HCT116 (cell line): ENCODE results near the gene LDLRAD4. TPM values are rescaled to one million over a fixed set of nuclear protein-coding genes. Genes with fewer than 3 reads are reported as not detected.

Experiments used
- ATAC-seq: fragments of 200-7000 bp; cut with Tn5 transposase; 2 replicates; pipeline ENCODE4 v1.9.1; 2020; ENCODE audit warnings: mild to moderate bottlenecking, moderate library complexity
- BruUV-seq: library from RNA; stranded (reverse); fragments of 400-500 nt; replicated peaks from 2 replicates; lab custom pipeline; 2021; lab: Mats Ljungman, UMichigan
- CTCF ChIA-PET: fragments of 300-600 bp; sonication (Branson Sonifier 250); formaldehyde crosslinking; loops from one replicate; lab custom pipeline; 2021; ENCODE audit warnings: antibody characterized with exemption; lab: Charles Lee
- POLR2A ChIA-PET: fragments of 300-600, 350-600 bp; sonication (Branson Sonifier 250); formaldehyde crosslinking; loops from one replicate; lab custom pipeline; 2021; ENCODE audit warnings: antibody characterized with exemption; lab: Charles Lee
- RAD21 ChIA-PET, 2 experiments: fragments of 300-600 bp; sonication (Branson Sonifier 250); formaldehyde crosslinking; loops; one replicate each; lab custom pipeline; 2023; ENCODE audit warnings: low total read pairs in 2 of 2; ENCODE audit not compliant: uncharacterized antibody in 2 of 2, unreplicated experiment in 2 of 2, low non-redundant PET in 1 of 2; lab: Charles Lee
- DNase-seq: peaks from one replicate; pipeline ENCODE4 v3.0.0-alpha.2; 2010; ENCODE audit warnings: low read depth, low spot score
- H2AFZ ChIP-seq: fragments of 200-600 bp; shearing (Covaris generic), sonication (generic); 2 replicates; pipeline ENCODE4 v1.6.1; 2017; ENCODE audit warnings: low read depth, mixed run types, mixed read lengths, antibody characterized with exemption, low read length; ENCODE audit not compliant: poor library complexity, severe bottlenecking
- H3K27ac ChIP-seq: 2 replicates; pipeline ENCODE4 v1.5.1; 2012; ENCODE audit warnings: low read depth, low read length
- H3K27me3 ChIP-seq: fragments of 200-600 bp; sonication (generic); 2 replicates; pipeline ENCODE4 v1.6.1; 2016; ENCODE audit warnings: mixed run types, low read length, mixed read lengths; ENCODE audit not compliant: insufficient read depth
- H3K36me3 ChIP-seq, 2 experiments: fragments of 200-500 bp in 1 of 2; fragments of 200-600 bp in 1 of 2; sonication (Bioruptor generic) in 1 of 2; sonication (generic) in 1 of 2; 2 replicates each; pipeline versions ENCODE4 v1.5.1 to v1.6.1; 2014 to 2016; ENCODE audit warnings: low read length in 2 of 2, inconsistent platforms in 1 of 2, mixed read lengths in 1 of 2, mixed run types in 1 of 2; ENCODE audit not compliant: insufficient read depth in 2 of 2, control insufficient read depth in 1 of 2
- H3K4me1 ChIP-seq, 2 experiments: fragments of 200-600 bp in 1 of 2; sonication (generic) in 1 of 2; 2 replicates each; pipeline versions ENCODE4 v1.5.1 to v1.6.1; 2012 to 2017; ENCODE audit warnings: low read length in 2 of 2, inconsistent platforms in 1 of 2, mild to moderate bottlenecking in 1 of 2, mixed read lengths in 1 of 2, mixed run types in 1 of 2, moderate library complexity in 1 of 2; ENCODE audit not compliant: insufficient read depth in 2 of 2, control insufficient read depth in 1 of 2
- H3K4me2 ChIP-seq: fragments of 200-600 bp; sonication (generic); 2 replicates; pipeline ENCODE4 v1.6.1; 2017; ENCODE audit warnings: mixed run types, low read length, mixed read lengths
- H3K4me3 ChIP-seq, 2 experiments: fragments of 200-600 bp in 1 of 2; sonication (generic) in 1 of 2; replicated peaks in 1 of 2; 2 replicates each; pipeline ENCODE4 v1.5.1; 2011 to 2016; ENCODE audit warnings: low read length in 2 of 2, control low read depth in 1 of 2, low read depth in 1 of 2, mild to moderate bottlenecking in 1 of 2, mixed read lengths in 1 of 2, mixed run types in 1 of 2
- H3K79me2 ChIP-seq: fragments of 200-600 bp; sonication (generic); 2 replicates; pipeline ENCODE4 v1.6.1; 2017; ENCODE audit warnings: mild to moderate bottlenecking, mixed run types, low read length, moderate library complexity, mixed read lengths; ENCODE audit not compliant: insufficient read depth
- H3K9ac ChIP-seq: fragments of 200-600 bp; sonication (generic); 2 replicates; pipeline ENCODE4 v1.6.1; 2016; ENCODE audit warnings: low read length, mixed read lengths
- H3K9me2 ChIP-seq: fragments of 200-600 bp; sonication (generic), shearing (Covaris generic); 2 replicates; pipeline ENCODE4 v1.6.1; 2017; ENCODE audit warnings: mixed run types, mild to moderate bottlenecking, moderate library complexity; ENCODE audit not compliant: insufficient read depth
- H3K9me3 ChIP-seq, 2 experiments: fragments of 200-500 bp in 1 of 2; fragments of 200-600 bp in 1 of 2; sonication (Bioruptor generic) in 1 of 2; sonication (generic) in 1 of 2; 2 replicates each; pipeline ENCODE4 v1.6.1; 2014 to 2017; ENCODE audit warnings: low read length in 2 of 2, mixed read lengths in 2 of 2, inconsistent platforms in 1 of 2, low read depth in 1 of 2, mild to moderate bottlenecking in 1 of 2, mixed run types in 1 of 2, moderate library complexity in 1 of 2; ENCODE audit not compliant: control insufficient read depth in 1 of 2, insufficient read depth in 1 of 2
- H4K20me1 ChIP-seq: fragments of 200-600 bp; sonication (generic), shearing (Covaris generic); 2 replicates; pipeline ENCODE4 v1.6.1; 2017; ENCODE audit warnings: mixed run types, mild to moderate bottlenecking, moderate library complexity; ENCODE audit not compliant: insufficient read depth
- CBX3 ChIP-seq: IDR thresholded peaks from 2 replicates; pipeline ENCODE4 v1.6.1; 2012; ENCODE audit warnings: low read depth
- ELF1 ChIP-seq: IDR thresholded peaks from 2 replicates; pipeline ENCODE4 v1.6.1; 2012; ENCODE audit warnings: low read depth, borderline replicate concordance
- EZH2 ChIP-seq: fragments of 200-600 bp; sonication (generic); IDR thresholded peaks from 2 replicates; pipeline ENCODE4 v1.6.1; 2017; ENCODE audit warnings: antibody characterized with exemption, mixed run types
- FOSL1 ChIP-seq: IDR thresholded peaks from 2 replicates; pipeline ENCODE4 v1.6.1; 2012; ENCODE audit warnings: low read depth
- POLR2A ChIP-seq: IDR thresholded peaks from 2 replicates; pipeline ENCODE4 v1.7.0; 2011; ENCODE audit warnings: borderline replicate concordance; ENCODE audit not compliant: insufficient read depth, insufficient read length; ENCODE audit errors: extremely low read depth
- POLR2AphosphoS5 ChIP-seq: IDR thresholded peaks from 2 replicates; pipeline ENCODE4 v1.6.1; 2011; ENCODE audit warnings: mild to moderate bottlenecking, low read depth, low read length, moderate library complexity
- ZFX ChIP-seq: fragments of 450-650 bp; IDR thresholded peaks from 2 replicates; pipeline ENCODE4 v1.6.1; 2017
- ZNF274 ChIP-seq: fragments of 200-500 bp; sonication (Bioruptor generic); IDR thresholded peaks from 2 replicates; pipeline ENCODE4 v1.6.1; 2014; ENCODE audit warnings: mild to moderate bottlenecking, low read depth, low read length, inconsistent platforms
- intact Hi-C: fragments of 100-400 bp; cut with micrococcal nuclease; formaldehyde crosslinking; loops from 2 replicates; pipeline ENCODE4 v1.10.0; 2022
- total RNA-seq: library from RNA; stranded (reverse); gene quantifications from one replicate; pipeline ENCODE4 v1.2.1, GENCODE V29; 2021; ENCODE audit not compliant: unreplicated experiment
- TF ChIP-seq, protein P1 (sequence below): IDR thresholded peaks from 2 replicates; pipeline ENCODE4 v1.6.1; 2012; ENCODE audit warnings: low read depth

LDLRAD4 gene
- total RNA-seq, 1 experiment from 2014 or later = 1.2 TPM

DNA sequence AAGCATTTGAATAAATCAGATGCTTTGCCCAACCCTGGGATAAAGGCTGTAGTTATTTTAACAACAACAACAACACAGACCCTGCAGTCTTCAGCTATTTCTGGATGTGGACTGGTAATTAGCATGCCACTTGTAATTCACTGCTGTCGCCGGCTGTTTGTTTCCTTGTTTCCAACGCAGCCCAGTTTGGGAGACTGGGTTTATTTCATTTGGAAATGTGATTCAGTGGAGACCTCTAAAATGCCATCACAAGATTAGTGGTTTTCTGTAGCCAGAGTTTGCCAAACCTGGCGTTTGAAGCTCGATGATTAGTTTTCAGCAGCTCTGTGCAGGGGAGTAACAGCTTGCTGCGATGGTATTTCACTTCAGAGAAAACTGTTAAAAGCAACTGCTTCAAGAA is 83.5 kb downstream of the LDLRAD4 start:
- H2AFZ ChIP-seq = no peak overlapping the region
- POLR2A ChIA-PET = no interaction called here
- H3K4me2 ChIP-seq = no peak overlapping the region
- ATAC-seq (no peak), DNase-seq (no peak)
- intact Hi-C loops = no loop called here
- no TSS peak for BruUV-seq
- no peak for TF ChIP-seq ZFX
- no peak for TF ChIP-seq CBX3
- TF ChIP-seq FOSL1 = no peak
- no peak for TF ChIP-seq ELF1
- TF ChIP-seq, protein P1, sequence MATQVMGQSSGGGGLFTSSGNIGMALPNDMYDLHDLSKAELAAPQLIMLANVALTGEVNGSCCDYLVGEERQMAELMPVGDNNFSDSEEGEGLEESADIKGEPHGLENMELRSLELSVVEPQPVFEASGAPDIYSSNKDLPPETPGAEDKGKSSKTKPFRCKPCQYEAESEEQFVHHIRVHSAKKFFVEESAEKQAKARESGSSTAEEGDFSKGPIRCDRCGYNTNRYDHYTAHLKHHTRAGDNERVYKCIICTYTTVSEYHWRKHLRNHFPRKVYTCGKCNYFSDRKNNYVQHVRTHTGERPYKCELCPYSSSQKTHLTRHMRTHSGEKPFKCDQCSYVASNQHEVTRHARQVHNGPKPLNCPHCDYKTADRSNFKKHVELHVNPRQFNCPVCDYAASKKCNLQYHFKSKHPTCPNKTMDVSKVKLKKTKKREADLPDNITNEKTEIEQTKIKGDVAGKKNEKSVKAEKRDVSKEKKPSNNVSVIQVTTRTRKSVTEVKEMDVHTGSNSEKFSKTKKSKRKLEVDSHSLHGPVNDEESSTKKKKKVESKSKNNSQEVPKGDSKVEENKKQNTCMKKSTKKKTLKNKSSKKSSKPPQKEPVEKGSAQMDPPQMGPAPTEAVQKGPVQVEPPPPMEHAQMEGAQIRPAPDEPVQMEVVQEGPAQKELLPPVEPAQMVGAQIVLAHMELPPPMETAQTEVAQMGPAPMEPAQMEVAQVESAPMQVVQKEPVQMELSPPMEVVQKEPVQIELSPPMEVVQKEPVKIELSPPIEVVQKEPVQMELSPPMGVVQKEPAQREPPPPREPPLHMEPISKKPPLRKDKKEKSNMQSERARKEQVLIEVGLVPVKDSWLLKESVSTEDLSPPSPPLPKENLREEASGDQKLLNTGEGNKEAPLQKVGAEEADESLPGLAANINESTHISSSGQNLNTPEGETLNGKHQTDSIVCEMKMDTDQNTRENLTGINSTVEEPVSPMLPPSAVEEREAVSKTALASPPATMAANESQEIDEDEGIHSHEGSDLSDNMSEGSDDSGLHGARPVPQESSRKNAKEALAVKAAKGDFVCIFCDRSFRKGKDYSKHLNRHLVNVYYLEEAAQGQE = no peak
- no peak for TF ChIP-seq ZNF274
- TF ChIP-seq EZH2 = no peak
- no peak for TF ChIP-seq POLR2A
- no peak for TF ChIP-seq POLR2AphosphoS5
- no peaks in the 10 kb centered on the region for H3K36me3 ChIP-seq
- no peak overlapping the region for H3K9ac ChIP-seq
- CTCF ChIA-PET = no interaction called here
- H3K27me3 ChIP-seq = 0 out of 2 replicates have a peak, but pooled peaks cover 5% of the 10 kb centered on the region
- RAD21 ChIA-PET = no interaction called here
- no peak overlapping the region for H3K4me3 ChIP-seq
- H3K9me2 ChIP-seq = no peaks in the 10 kb centered on the region
- H4K20me1 ChIP-seq = no peaks in the 10 kb centered on the region
- no peaks in the 10 kb centered on the region for H3K4me1 ChIP-seq
- H3K79me2 ChIP-seq = no peaks in the 10 kb centered on the region
- H3K9me3 ChIP-seq = no peaks in the 10 kb centered on the region
- no peak overlapping the region for H3K27ac ChIP-seq
